ENCODE data around the gene PRMT1. TPM values are rescaled to one million over a fixed set of nuclear protein-coding genes. Genes with fewer than 3 reads are reported as not detected.

PRMT1 gene
- polyA plus RNA-seq, 3 donors: 60.1 to 94.4 (median 74.3) TPM

DNA sequence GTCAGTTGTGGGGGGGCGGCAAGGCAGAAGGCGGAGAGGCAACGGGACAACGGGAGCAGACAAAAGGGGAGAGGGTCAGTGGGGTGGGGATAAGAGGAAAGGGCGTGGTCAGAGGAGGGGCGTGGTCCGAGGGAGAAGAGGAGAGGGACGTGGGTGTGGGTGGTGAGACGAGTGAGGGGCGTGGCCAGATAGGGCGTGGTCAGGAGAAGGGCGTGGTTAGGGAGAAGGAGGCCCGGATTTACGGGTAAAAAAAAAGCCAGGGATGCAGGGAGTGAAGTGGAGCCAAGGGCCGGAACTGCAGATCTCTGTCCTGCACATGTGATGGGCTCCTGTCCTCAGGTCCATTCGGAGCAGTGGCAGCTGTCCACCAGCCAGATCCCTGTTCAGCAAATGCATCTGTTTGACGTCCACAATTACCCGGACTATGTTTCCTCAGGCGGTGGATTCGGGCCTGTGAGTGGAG is 35.4 kb downstream of the PRMT1 start:
- H3K36me3 ChIP-seq (replicated peaks in 1 of 2; ENCODE audit: control insufficient read depth in 1 of 2, insufficient read depth in 2 of 2, low read length in 2 of 2): no peaks in the 10 kb centered on the region
- no peak overlapping the region for H3K4me2 ChIP-seq (replicated peaks; ENCODE audit: extremely low read depth, low read length, poor library complexity, severe bottlenecking)
- Mint-ChIP-seq H3K27me3 (ENCODE audit: low read depth in 3 of 3) (peaks cover 0 to 11% (median 7%) of the 10 kb centered on the region in 3 donors), H3K4me3 (no peak overlapping the region), H3K27ac (no peak overlapping the region), H3K36me3 (no peaks in the 10 kb centered on the region), H3K9me3 (peaks cover 0 to 8% (median 2%) of the 10 kb centered on the region in 7 donors), H3K4me1 (peaks cover 9% of the 10 kb centered on the region)
- no peak for DNase-seq
- H3K9ac ChIP-seq (ENCODE audit: insufficient read depth, low read length, poor library complexity, severe bottlenecking): no peak overlapping the region
- intact Hi-C loops (cut with micrococcal nuclease): no loop called here
- TF ChIP-seq, protein P1, sequence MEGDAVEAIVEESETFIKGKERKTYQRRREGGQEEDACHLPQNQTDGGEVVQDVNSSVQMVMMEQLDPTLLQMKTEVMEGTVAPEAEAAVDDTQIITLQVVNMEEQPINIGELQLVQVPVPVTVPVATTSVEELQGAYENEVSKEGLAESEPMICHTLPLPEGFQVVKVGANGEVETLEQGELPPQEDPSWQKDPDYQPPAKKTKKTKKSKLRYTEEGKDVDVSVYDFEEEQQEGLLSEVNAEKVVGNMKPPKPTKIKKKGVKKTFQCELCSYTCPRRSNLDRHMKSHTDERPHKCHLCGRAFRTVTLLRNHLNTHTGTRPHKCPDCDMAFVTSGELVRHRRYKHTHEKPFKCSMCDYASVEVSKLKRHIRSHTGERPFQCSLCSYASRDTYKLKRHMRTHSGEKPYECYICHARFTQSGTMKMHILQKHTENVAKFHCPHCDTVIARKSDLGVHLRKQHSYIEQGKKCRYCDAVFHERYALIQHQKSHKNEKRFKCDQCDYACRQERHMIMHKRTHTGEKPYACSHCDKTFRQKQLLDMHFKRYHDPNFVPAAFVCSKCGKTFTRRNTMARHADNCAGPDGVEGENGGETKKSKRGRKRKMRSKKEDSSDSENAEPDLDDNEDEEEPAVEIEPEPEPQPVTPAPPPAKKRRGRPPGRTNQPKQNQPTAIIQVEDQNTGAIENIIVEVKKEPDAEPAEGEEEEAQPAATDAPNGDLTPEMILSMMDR (IDR thresholded peaks at IDR 0.05): no peak
- H3K27ac ChIP-seq (ENCODE audit: low read depth in 1 of 2, low read length in 2 of 2): no peak overlapping the region
- no peak overlapping the region for H2AFZ ChIP-seq (ENCODE audit: insufficient read depth, low read depth, low read length, poor library complexity, severe bottlenecking)
- no peak overlapping the region for H3K4me3 ChIP-seq (replicated peaks in 1 of 3; ENCODE audit: low read depth in 2 of 3, low read length in 3 of 3)
- no peaks in the 10 kb centered on the region for H4K20me1 ChIP-seq (ENCODE audit: insufficient read depth, low read length)
- peaks cover 2 to 3% of the 10 kb centered on the region in 2 donors for H3K4me1 ChIP-seq (ENCODE audit: control insufficient read depth in 1 of 2, insufficient read depth in 2 of 2, low read length in 2 of 2)
- no peaks in the 10 kb centered on the region for H3K27me3 ChIP-seq (ENCODE audit: control insufficient read depth in 2 of 2, insufficient read depth in 2 of 2, low read length in 2 of 2)
- WGBS (ENCODE audit: insufficient coverage): 68% methylated on average over 16 of the region's 20 CpGs
- H3K9me3 ChIP-seq (replicated peaks in 1 of 2; ENCODE audit: control insufficient read depth in 1 of 2, insufficient read depth in 1 of 2, low read length in 2 of 2): no peaks in the 10 kb centered on the region
- no peaks in the 10 kb centered on the region for H3K79me2 ChIP-seq (ENCODE audit: insufficient read depth, low read length)

DNA sequence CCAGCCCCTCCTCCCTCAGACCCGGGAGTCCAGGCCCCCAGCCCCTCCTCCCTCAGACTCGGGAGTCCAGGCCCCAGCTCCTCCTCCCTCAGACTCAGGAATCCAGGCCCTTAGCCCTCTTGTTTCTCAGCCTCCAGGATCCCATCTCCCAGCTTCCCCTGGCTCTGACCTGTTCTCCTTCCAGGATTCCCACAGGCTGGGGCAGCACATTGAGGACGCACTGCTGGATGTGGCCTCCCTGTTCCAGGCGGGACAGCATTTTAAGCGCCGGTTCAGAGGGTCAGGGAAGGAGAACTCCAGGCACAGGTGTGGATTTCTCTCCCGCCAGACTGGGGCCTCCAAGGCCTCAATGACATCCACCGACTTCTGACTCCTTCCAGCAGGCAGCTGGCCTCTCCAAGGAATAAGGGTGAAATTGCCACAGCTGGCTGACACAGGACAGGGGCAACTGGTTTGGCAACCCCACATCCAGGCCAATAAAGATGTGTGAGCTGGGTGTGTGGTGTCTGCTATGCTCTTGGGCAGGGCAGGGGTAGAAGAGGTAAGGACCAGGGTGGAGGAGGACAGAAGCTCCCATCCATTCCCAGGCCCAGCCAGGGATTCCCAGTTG is 36.3 kb downstream of the PRMT1 start:
- intact Hi-C loops (cut with micrococcal nuclease): no loop called here
- peaks cover 0 to 8% (median 2%) of the 10 kb centered on the region in 7 donors for H3K9me3 Mint-ChIP-seq
- no peak for DNase-seq
- TF ChIP-seq, protein P1 (IDR thresholded peaks at IDR 0.05): no peak
- H3K4me1 ChIP-seq (ENCODE audit: control insufficient read depth in 1 of 2, insufficient read depth in 2 of 2, low read length in 2 of 2): peaks cover 7 to 9% of the 10 kb centered on the region in 2 donors
- 93% methylated on average over 8 of the region's 8 CpGs for WGBS (ENCODE audit: insufficient coverage)
- H3K9me3 ChIP-seq (replicated peaks in 1 of 2; ENCODE audit: control insufficient read depth in 1 of 2, insufficient read depth in 1 of 2, low read length in 2 of 2): no peaks in the 10 kb centered on the region
- H3K27me3 ChIP-seq (ENCODE audit: control insufficient read depth in 2 of 2, insufficient read depth in 2 of 2, low read length in 2 of 2): no peaks in the 10 kb centered on the region
- H3K4me3 Mint-ChIP-seq: no peak overlapping the region
- no peak overlapping the region for H3K27ac Mint-ChIP-seq
- H2AFZ ChIP-seq (ENCODE audit: insufficient read depth, low read depth, low read length, poor library complexity, severe bottlenecking): no peak overlapping the region
- H3K27ac ChIP-seq (ENCODE audit: low read depth in 1 of 2, low read length in 2 of 2): no peak overlapping the region
- H3K4me2 ChIP-seq (replicated peaks; ENCODE audit: extremely low read depth, low read length, poor library complexity, severe bottlenecking): no peak overlapping the region
- peaks cover 13% of the 10 kb centered on the region for H3K4me1 Mint-ChIP-seq
- peaks cover 0 to 11% (median 7%) of the 10 kb centered on the region in 3 donors for H3K27me3 Mint-ChIP-seq (ENCODE audit: low read depth in 3 of 3)
- no peaks in the 10 kb centered on the region for H3K36me3 ChIP-seq (replicated peaks in 1 of 2; ENCODE audit: control insufficient read depth in 1 of 2, insufficient read depth in 2 of 2, low read length in 2 of 2)
- no peaks in the 10 kb centered on the region for H4K20me1 ChIP-seq (ENCODE audit: insufficient read depth, low read length)
- no peak overlapping the region for H3K9ac ChIP-seq (ENCODE audit: insufficient read depth, low read length, poor library complexity, severe bottlenecking)
- H3K36me3 Mint-ChIP-seq: no peaks in the 10 kb centered on the region
- H3K79me2 ChIP-seq (ENCODE audit: insufficient read depth, low read length): no peaks in the 10 kb centered on the region
- H3K4me3 ChIP-seq (replicated peaks in 1 of 3; ENCODE audit: low read depth in 2 of 3, low read length in 3 of 3): no peak overlapping the region
